NCI-H146 treated with DMSO at 0.1 percent for 48 hours (cell line): ENCODE data around the gene MDM2.

ENCODE experiments used
- DNase-seq: peaks from one replicate; lab custom pipeline; 2025; ENCODE audit not compliant: unreplicated experiment; lab: John Stamatoyannopoulos, UW

The MDM2 gene

GRCh38 chr12:68871396-68871795 lies 63.4 kb downstream of the MDM2 start:
- DNase-seq = no peak

GRCh38 chr12:68871921-68872320 lies 63.9 kb downstream of the MDM2 start:
- DNase-seq = no peak

- DNase-seq = no peak
Measured at GRCh38 chr12:68873316-68873715, 65.3 kb downstream of the MDM2 start.

- no peak for DNase-seq
Measured at GRCh38 chr12:68876461-68876860, 68.5 kb downstream of the MDM2 start.

GRCh38 chr12:68877583-68877982 lies 69.6 kb downstream of the MDM2 start:
- no peak for DNase-seq

- no peak for DNase-seq
Measured at GRCh38 chr12:68878283-68878682, 70.3 kb downstream of the MDM2 start.

- no peak for DNase-seq
Measured at GRCh38 chr12:68878846-68879245, 70.9 kb downstream of the MDM2 start.

- no peak for DNase-seq
Measured at GRCh38 chr12:68880660-68881325, 72.8 kb downstream of the MDM2 start.

- no peak for DNase-seq
Measured at GRCh38 chr12:68882251-68882964, 74.4 kb downstream of the MDM2 start.

GRCh38 chr12:68883151-68883550 lies 75.2 kb downstream of the MDM2 start:
- no peak for DNase-seq

- DNase-seq = no peak
Measured at GRCh38 chr12:68884251-68884650, 76.3 kb downstream of the MDM2 start.

GRCh38 chr12:68885381-68885780 lies 77.4 kb downstream of the MDM2 start:
- no peak for DNase-seq

- DNase-seq = no peak
Measured at GRCh38 chr12:68886636-68887572, 78.9 kb downstream of the MDM2 start.

GRCh38 chr12:68887641-68888040 lies 79.7 kb downstream of the MDM2 start:
- DNase-seq = no peak

GRCh38 chr12:68888243-68888642 lies 80.3 kb downstream of the MDM2 start:
- no peak for DNase-seq

- DNase-seq = no peak
Measured at GRCh38 chr12:68890701-68891113, 82.7 kb downstream of the MDM2 start.

GRCh38 chr12:68891141-68891540 lies 83.2 kb downstream of the MDM2 start:
- DNase-seq = no peak

GRCh38 chr12:68893201-68893600 lies 85.2 kb downstream of the MDM2 start:
- no peak for DNase-seq

- no peak for DNase-seq
Measured at GRCh38 chr12:68893741-68894140, 85.8 kb downstream of the MDM2 start.

GRCh38 chr12:68894276-68894855 lies 86.4 kb downstream of the MDM2 start:
- no peak for DNase-seq

- no peak for DNase-seq
Measured at GRCh38 chr12:68896881-68897540, 89.0 kb downstream of the MDM2 start.
